OCI-LY1 (cell line): ENCODE results near the gene AMBRA1.

ENCODE experiments used
- CTCF ChIP-seq: fragments of 200-600 bp; sonication (generic), shearing (Covaris generic); IDR thresholded peaks from 2 replicates; pipeline ENCODE4 v1.5.1; 2017; ENCODE audit warnings: mild to moderate bottlenecking, antibody characterized with exemption, low read length, moderate library complexity, mixed read lengths
- EZH2 ChIP-seq: fragments of 200-600 bp; sonication (generic), shearing (Covaris generic); IDR thresholded peaks from 2 replicates; pipeline ENCODE4 v1.8.0; 2017; ENCODE audit warnings: borderline replicate concordance, mixed run types, mild to moderate bottlenecking, antibody characterized with exemption, low read length, moderate library complexity, mixed read lengths

- TF ChIP-seq CTCF = no peak
- no peak for TF ChIP-seq EZH2
Measured at GRCh38 chr11:46594374-46594700, 514 bp upstream of the AMBRA1 start.
